ENCODE results near the gene NAA35. TPM values are rescaled to one million over a fixed set of nuclear protein-coding genes. Genes with fewer than 3 reads are reported as not detected.

Gene NAA35
- total RNA-seq, 2 experiments from 2014 or later = 25.5 to 26.3 TPM

- H3K9me3 Mint-ChIP-seq = no peaks in the 10 kb centered on the region
- H3K27ac Mint-ChIP-seq = no peak overlapping the region
- CTCF ChIA-PET = no interaction called here
- H3K4me1 Mint-ChIP-seq (ENCODE audit: low read depth) = no peaks in the 10 kb centered on the region
- H3K27me3 Mint-ChIP-seq = no peaks in the 10 kb centered on the region
- no peak overlapping the region for H3K4me3 Mint-ChIP-seq
- TF ChIP-seq CTCF (IDR thresholded peaks at IDR 0.05) = no peak
- no peak for ATAC-seq
- intact Hi-C loops (cut with micrococcal nuclease) = no loop called here
- peaks cover 41% of the 10 kb centered on the region for H3K36me3 Mint-ChIP-seq (ENCODE audit: low read depth)
- no peak for DNase-seq
- POLR2A ChIA-PET = no interaction called here
Observed at GRCh38 chr9:85995097-85995496, 54.2 kb downstream of the NAA35 start.

- no peak for TF ChIP-seq CTCF (IDR thresholded peaks at IDR 0.05)
- Mint-ChIP-seq H3K27me3 (no peaks in the 10 kb centered on the region), H3K9me3 (no peaks in the 10 kb centered on the region), H3K36me3 (ENCODE audit: low read depth) (peaks cover 45% of the 10 kb centered on the region), H3K27ac (no peak overlapping the region), H3K4me3 (no peak overlapping the region), H3K4me1 (ENCODE audit: low read depth) (no peaks in the 10 kb centered on the region)
- intact Hi-C loops (cut with micrococcal nuclease) = no loop called here
- ATAC-seq = no peak
- POLR2A ChIA-PET = no interaction called here
- DNase-seq = no peak
- CTCF ChIA-PET = no interaction called here
Observed at GRCh38 chr9:85995599-85995998, 54.7 kb downstream of the NAA35 start.

- peaks cover 74% of the 10 kb centered on the region for H3K36me3 Mint-ChIP-seq (ENCODE audit: low read depth)
- TF ChIP-seq CTCF (IDR thresholded peaks at IDR 0.05) = no peak
- peaks cover 2% of the 10 kb centered on the region for H3K4me1 Mint-ChIP-seq (ENCODE audit: low read depth)
- intact Hi-C loops (cut with micrococcal nuclease) = no loop called here
- H3K27ac Mint-ChIP-seq = no peak overlapping the region
- no peaks in the 10 kb centered on the region for H3K27me3 Mint-ChIP-seq
- DNase-seq (no peak), ATAC-seq (no peak)
- ChIA-PET CTCF (no interaction called here), POLR2A (no interaction called here)
- no peak overlapping the region for H3K4me3 Mint-ChIP-seq
- H3K9me3 Mint-ChIP-seq = peaks cover 5% of the 10 kb centered on the region
Observed at GRCh38 chr9:86005253-86005775, 64.4 kb downstream of the NAA35 start.

- no peak overlapping the region for H3K27ac Mint-ChIP-seq
- CTCF ChIA-PET = interaction anchor here (1.0 kb wide), 1 partner anchor 11 kb away, joined by 3 read pairs; no protein-coding TSS in a partner anchor
- peaks cover 47% of the 10 kb centered on the region for H3K36me3 Mint-ChIP-seq (ENCODE audit: low read depth)
- H3K27me3 Mint-ChIP-seq = no peaks in the 10 kb centered on the region
- peaks cover 5% of the 10 kb centered on the region for H3K9me3 Mint-ChIP-seq
- POLR2A ChIA-PET = no interaction called here
- DNase-seq (no peak), ATAC-seq (no peak)
- H3K4me3 Mint-ChIP-seq = no peak overlapping the region
- intact Hi-C loops (cut with micrococcal nuclease) = no loop called here
- TF ChIP-seq CTCF (IDR thresholded peaks at IDR 0.05) = no peak
- no peaks in the 10 kb centered on the region for H3K4me1 Mint-ChIP-seq (ENCODE audit: low read depth)
Observed at GRCh38 chr9:86009133-86009532, 68.2 kb downstream of the NAA35 start.

GRCh38 chr9:86020731-86021130 is 79.8 kb downstream of the NAA35 start:
- H3K4me1 Mint-ChIP-seq (ENCODE audit: low read depth) = peaks cover 23% of the 10 kb centered on the region
- H3K36me3 Mint-ChIP-seq (ENCODE audit: low read depth) = peaks cover 47% of the 10 kb centered on the region
- DNase-seq = no peak
- no peak for ATAC-seq
- ChIA-PET CTCF (no interaction called here), POLR2A (no interaction called here)
- H3K27me3 Mint-ChIP-seq = no peaks in the 10 kb centered on the region
- no peak overlapping the region for H3K27ac Mint-ChIP-seq
- no peak for TF ChIP-seq CTCF (IDR thresholded peaks at IDR 0.05)
- intact Hi-C loops (cut with micrococcal nuclease) = no loop called here
- no peak overlapping the region for H3K4me3 Mint-ChIP-seq
- no peaks in the 10 kb centered on the region for H3K9me3 Mint-ChIP-seq

Data from activated CD8-positive, alpha-beta T cell treated with anti-CD3 and anti-CD28 coated beads for 36 hours (primary cell).